Left ventricle myocardium inferior (tissue), 1 donor: ENCODE data around the gene GPX5. TPM values are rescaled to one million over a fixed set of nuclear protein-coding genes. Genes with fewer than 3 reads are reported as not detected.

ENCODE experiments used
- DNase-seq: peaks from one replicate; pipeline ENCODE4 v3.0.0-alpha.2; 2020
- H3K27ac ChIP-seq: fragments of 200-600 bp; replicated peaks from 2 replicates; pipeline ENCODE4 v1.8.0; 2021
- H3K27me3 ChIP-seq: fragments of 200-600 bp; 2 replicates; pipeline ENCODE4 v1.8.0; 2021; ENCODE audit warnings: low read depth
- H3K36me3 ChIP-seq: fragments of 200-600 bp; 2 replicates; pipeline ENCODE4 v1.8.0; 2021
- H3K4me1 ChIP-seq: fragments of 200-600 bp; 2 replicates; pipeline ENCODE4 v1.8.0; 2021
- H3K4me3 ChIP-seq: fragments of 200-600 bp; 2 replicates; pipeline ENCODE4 v1.8.0; 2021; ENCODE audit warnings: mild to moderate bottlenecking, moderate library complexity
- H3K9me3 ChIP-seq: fragments of 200-600 bp; replicated peaks from 2 replicates; pipeline ENCODE4 v1.8.0; 2021
- CTCF ChIP-seq: fragments of 200-600 bp; IDR thresholded peaks from 2 replicates; pipeline ENCODE4 v1.8.0; 2021; ENCODE audit warnings: antibody characterized with exemption, mild to moderate bottlenecking, borderline replicate concordance
- intact Hi-C: fragments of 100-400 bp; cut with micrococcal nuclease; formaldehyde crosslinking; loops from one replicate; pipeline ENCODE4 v1.11.0; 2022
- total RNA-seq: library from RNA; stranded (reverse); fragmentation: NEBNext Ultra II Directional; extraction: Animal tissue kit (Norgen Biotek cat#: 25700); gene quantifications from one replicate; pipeline ENCODE4 v1.2.1, GENCODE V29; 2021
- donor health status: DM: no; HTN: yes; CAD: no; lungs with severe emphysema.

The GPX5 gene
- total RNA-seq, 1 donor from 2014 or later, result not detected

- Histone ChIP-seq H3K36me3 (no peaks in the 10 kb centered on the region), H3K4me3 (peak overlapping the region; percentile 57), H3K9me3 (peaks cover 8% of the 10 kb centered on the region), H3K27me3 (peaks cover 87% of the 10 kb centered on the region), H3K4me1 (peaks cover 3% of the 10 kb centered on the region), H3K27ac (no peak overlapping the region)
- TF ChIP-seq CTCF, result no peak
- intact Hi-C loops, result no loop called here
- DNase-seq, result no peak
Measured at GRCh38 chr6:28553986-28554881, 28.6 kb downstream of the GPX5 start.

GRCh38 chr6:28555136-28555535 is 29.5 kb downstream of the GPX5 start:
- Histone ChIP-seq H3K27ac (no peak overlapping the region), H3K4me3 (no peak overlapping the region), H3K27me3 (peaks cover 85% of the 10 kb centered on the region), H3K9me3 (peaks cover 8% of the 10 kb centered on the region), H3K36me3 (no peaks in the 10 kb centered on the region), H3K4me1 (peaks cover 3% of the 10 kb centered on the region)
- no peak for TF ChIP-seq CTCF
- DNase-seq, result no peak
- intact Hi-C loops, result no loop called here

- intact Hi-C loops, result no loop called here
- DNase-seq, result no peak
- peaks cover 1% of the 10 kb centered on the region for H3K4me1 ChIP-seq
- H3K27ac ChIP-seq, result no peak overlapping the region
- peaks cover 78% of the 10 kb centered on the region for H3K27me3 ChIP-seq
- no peaks in the 10 kb centered on the region for H3K36me3 ChIP-seq
- no peak for TF ChIP-seq CTCF
- no peak overlapping the region for H3K4me3 ChIP-seq
- no peaks in the 10 kb centered on the region for H3K9me3 ChIP-seq
Measured at GRCh38 chr6:28558629-28559028, 32.9 kb downstream of the GPX5 start.

- DNase-seq, result no peak
- Histone ChIP-seq H3K4me1 (no peaks in the 10 kb centered on the region), H3K4me3 (no peak overlapping the region), H3K9me3 (no peaks in the 10 kb centered on the region), H3K27me3 (peaks cover 64% of the 10 kb centered on the region), H3K27ac (no peak overlapping the region), H3K36me3 (no peaks in the 10 kb centered on the region)
- TF ChIP-seq CTCF, result no peak
- intact Hi-C loops, result no loop called here
Measured at GRCh38 chr6:28563430-28564095, 37.9 kb downstream of the GPX5 start.

- no peak for TF ChIP-seq CTCF
- Histone ChIP-seq H3K4me1 (no peaks in the 10 kb centered on the region), H3K36me3 (no peaks in the 10 kb centered on the region), H3K27me3 (peaks cover 43% of the 10 kb centered on the region), H3K4me3 (no peak overlapping the region), H3K9me3 (no peaks in the 10 kb centered on the region), H3K27ac (no peak overlapping the region)
- intact Hi-C loops, result no loop called here
- DNase-seq, result no peak
Measured at GRCh38 chr6:28565823-28566526, 40.3 kb downstream of the GPX5 start.
